ENCODE data around the gene GDPD4. TPM values are rescaled to one million over a fixed set of nuclear protein-coding genes. Genes with fewer than 3 reads are reported as not detected.

The GDPD4 gene
- total RNA-seq, 1 donor from 2014 or later = not detected

GRCh38 chr11:77217156-77217555 is 84.3 kb downstream of the GDPD4 start:
- H3K4me3 ChIP-seq = no peak overlapping the region
- no peaks in the 10 kb centered on the region for H3K9me3 ChIP-seq
- H3K27ac ChIP-seq = no peak overlapping the region
- no peaks in the 10 kb centered on the region for H3K27me3 ChIP-seq
- H3K4me1 ChIP-seq = no peaks in the 10 kb centered on the region
- intact Hi-C loops (cut with DNase I) = no loop called here
- no peak for DNase-seq (ENCODE audit: low spot score in 2 of 2)
- no peak for TF ChIP-seq CTCF (IDR thresholded peaks at IDR 0.05)
- H3K36me3 ChIP-seq = no peaks in the 10 kb centered on the region

DNA sequence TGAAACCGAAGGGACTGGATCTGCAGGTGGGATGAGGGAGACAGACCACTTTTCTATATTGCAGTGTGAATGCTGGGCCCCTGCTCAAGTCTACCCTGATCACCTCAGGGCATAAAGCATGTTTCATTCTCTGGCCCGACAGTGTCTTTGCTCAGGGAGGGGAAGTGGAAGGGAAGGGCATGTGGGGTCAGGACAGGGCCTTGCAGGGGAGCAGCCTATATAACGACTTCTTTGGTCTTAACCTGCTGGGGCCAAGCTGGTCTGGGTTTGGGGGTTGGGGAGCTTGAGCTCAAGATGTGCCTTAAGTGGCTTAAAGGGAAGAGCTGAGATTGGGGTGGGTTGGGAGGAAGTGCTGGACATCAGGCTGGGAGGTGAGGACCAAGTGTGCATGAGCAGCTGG is 86.4 kb downstream of the GDPD4 start:
- intact Hi-C loops (cut with DNase I) = no loop called here
- no peaks in the 10 kb centered on the region for H3K36me3 ChIP-seq
- no peak overlapping the region for H3K27ac ChIP-seq
- H3K27me3 ChIP-seq = no peaks in the 10 kb centered on the region
- DNase-seq (ENCODE audit: low spot score in 2 of 2) = no peak
- H3K4me3 ChIP-seq = no peak overlapping the region
- no peak for TF ChIP-seq CTCF (IDR thresholded peaks at IDR 0.05)
- H3K9me3 ChIP-seq = no peaks in the 10 kb centered on the region
- no peaks in the 10 kb centered on the region for H3K4me1 ChIP-seq

- TF ChIP-seq CTCF (IDR thresholded peaks at IDR 0.05) = no peak
- H3K27ac ChIP-seq = no peak overlapping the region
- H3K27me3 ChIP-seq = no peaks in the 10 kb centered on the region
- intact Hi-C loops (cut with DNase I) = no loop called here
- H3K36me3 ChIP-seq = no peaks in the 10 kb centered on the region
- H3K4me1 ChIP-seq = no peaks in the 10 kb centered on the region
- H3K4me3 ChIP-seq = no peak overlapping the region
- DNase-seq (ENCODE audit: low spot score in 2 of 2) = no peak
- H3K9me3 ChIP-seq = no peaks in the 10 kb centered on the region
Observed at GRCh38 chr11:77214557-77214956, 86.9 kb downstream of the GDPD4 start.

- no peaks in the 10 kb centered on the region for H3K27me3 ChIP-seq
- H3K36me3 ChIP-seq = no peaks in the 10 kb centered on the region
- DNase-seq (ENCODE audit: low spot score in 2 of 2) = peak in 1 of 2 donors; percentile 41
- no peak overlapping the region for H3K4me3 ChIP-seq
- no peak overlapping the region for H3K27ac ChIP-seq
- intact Hi-C loops (cut with DNase I) = no loop called here
- H3K4me1 ChIP-seq = no peaks in the 10 kb centered on the region
- no peak for TF ChIP-seq CTCF (IDR thresholded peaks at IDR 0.05)
- H3K9me3 ChIP-seq = no peaks in the 10 kb centered on the region
Observed at GRCh38 chr11:77213589-77214428, 87.7 kb downstream of the GDPD4 start.

DNA sequence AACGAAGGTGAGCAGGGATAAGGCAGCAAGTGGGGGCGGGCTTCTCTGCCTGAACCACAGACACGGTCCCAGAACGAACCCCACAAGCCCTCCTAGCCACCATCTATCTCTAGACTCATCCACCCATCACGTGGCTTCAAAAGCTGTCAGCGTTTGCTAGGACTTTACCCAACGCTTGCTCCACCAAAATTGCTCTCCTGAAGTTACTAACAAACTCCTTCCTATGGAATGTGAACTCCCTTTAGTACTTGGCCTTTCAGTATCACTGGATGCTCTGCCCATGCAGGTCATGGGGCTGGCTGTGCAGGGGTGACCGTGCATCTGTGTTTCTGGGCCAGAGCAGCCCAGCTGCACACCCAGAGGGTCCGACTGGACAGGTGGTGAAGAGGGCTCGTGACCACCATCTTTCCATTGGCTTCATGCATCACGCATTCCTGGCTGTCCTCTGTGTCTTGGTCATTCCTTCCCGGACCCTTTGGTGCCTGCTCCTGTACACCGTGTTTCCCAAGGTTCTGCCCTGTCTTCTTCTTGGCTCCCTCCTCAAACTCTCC is 88.4 kb downstream of the GDPD4 start:
- Histone ChIP-seq H3K36me3 (no peaks in the 10 kb centered on the region), H3K27ac (no peak overlapping the region), H3K4me1 (no peaks in the 10 kb centered on the region), H3K4me3 (no peak overlapping the region), H3K9me3 (no peaks in the 10 kb centered on the region), H3K27me3 (no peaks in the 10 kb centered on the region)
- DNase-seq (ENCODE audit: low spot score in 2 of 2) = no peak
- TF ChIP-seq CTCF (IDR thresholded peaks at IDR 0.05) = no peak
- intact Hi-C loops (cut with DNase I) = no loop called here

All from ascending aorta (tissue), 2 donors.